Left ventricle myocardium inferior (tissue), 1 donor: ENCODE results near the gene ANK2. TPM values are rescaled to one million over a fixed set of nuclear protein-coding genes. Genes with fewer than 3 reads are reported as not detected.

Experiments
- DNase-seq: peaks from one replicate; pipeline ENCODE4 v3.0.0-alpha.2; 2020
- H3K27ac ChIP-seq: fragments of 200-600 bp; replicated peaks from 2 replicates; pipeline ENCODE4 v1.8.0; 2021
- H3K27me3 ChIP-seq: fragments of 200-600 bp; 2 replicates; pipeline ENCODE4 v1.8.0; 2021; ENCODE audit warnings: low read depth
- H3K36me3 ChIP-seq: fragments of 200-600 bp; 2 replicates; pipeline ENCODE4 v1.8.0; 2021
- H3K4me1 ChIP-seq: fragments of 200-600 bp; 2 replicates; pipeline ENCODE4 v1.8.0; 2021
- H3K4me3 ChIP-seq: fragments of 200-600 bp; 2 replicates; pipeline ENCODE4 v1.8.0; 2021; ENCODE audit warnings: mild to moderate bottlenecking, moderate library complexity
- H3K9me3 ChIP-seq: fragments of 200-600 bp; replicated peaks from 2 replicates; pipeline ENCODE4 v1.8.0; 2021
- intact Hi-C: fragments of 100-400 bp; cut with micrococcal nuclease; formaldehyde crosslinking; loops from one replicate; pipeline ENCODE4 v1.11.0; 2022
- total RNA-seq: library from RNA; stranded (reverse); fragmentation: NEBNext Ultra II Directional; extraction: Animal tissue kit (Norgen Biotek cat#: 25700); gene quantifications from one replicate; pipeline ENCODE4 v1.2.1, GENCODE V29; 2021
- TF ChIP-seq, protein P1 (sequence below): fragments of 200-600 bp; IDR thresholded peaks from 2 replicates; pipeline ENCODE4 v1.8.0; 2021; ENCODE audit warnings: antibody characterized with exemption, mild to moderate bottlenecking, borderline replicate concordance
- donor health status: DM: no; HTN: yes; CAD: no; lungs with severe emphysema.

The ANK2 gene
- total RNA-seq, 1 donor from 2014 or later: 267 TPM

DNA sequence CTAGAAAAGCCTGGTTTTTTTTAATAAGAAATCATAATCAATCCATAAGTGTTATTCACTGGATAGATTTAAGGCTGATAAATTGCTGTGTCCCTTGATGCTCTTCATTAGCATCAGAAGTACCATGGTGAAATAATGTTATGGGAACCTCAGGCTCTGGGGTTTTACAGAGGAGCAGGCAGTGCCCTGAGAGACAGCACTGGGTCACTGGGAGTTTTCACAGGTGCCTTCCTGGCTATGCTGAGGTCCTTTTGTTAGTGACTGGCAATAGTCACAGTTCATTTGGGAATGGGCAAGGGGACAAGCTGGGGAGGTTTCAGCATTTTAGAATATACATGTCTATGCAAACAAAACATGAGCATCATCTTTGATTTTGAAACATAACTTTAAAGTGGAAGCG, 38.6 kb downstream of the ANK2 start:
- no peak for DNase-seq
- Histone ChIP-seq H3K9me3 (no peaks in the 10 kb centered on the region), H3K4me1 (peaks cover 10% of the 10 kb centered on the region), H3K27ac (no peak overlapping the region), H3K4me3 (no peak overlapping the region), H3K27me3 (no peaks in the 10 kb centered on the region), H3K36me3 (no peaks in the 10 kb centered on the region)
- TF ChIP-seq, protein P1, sequence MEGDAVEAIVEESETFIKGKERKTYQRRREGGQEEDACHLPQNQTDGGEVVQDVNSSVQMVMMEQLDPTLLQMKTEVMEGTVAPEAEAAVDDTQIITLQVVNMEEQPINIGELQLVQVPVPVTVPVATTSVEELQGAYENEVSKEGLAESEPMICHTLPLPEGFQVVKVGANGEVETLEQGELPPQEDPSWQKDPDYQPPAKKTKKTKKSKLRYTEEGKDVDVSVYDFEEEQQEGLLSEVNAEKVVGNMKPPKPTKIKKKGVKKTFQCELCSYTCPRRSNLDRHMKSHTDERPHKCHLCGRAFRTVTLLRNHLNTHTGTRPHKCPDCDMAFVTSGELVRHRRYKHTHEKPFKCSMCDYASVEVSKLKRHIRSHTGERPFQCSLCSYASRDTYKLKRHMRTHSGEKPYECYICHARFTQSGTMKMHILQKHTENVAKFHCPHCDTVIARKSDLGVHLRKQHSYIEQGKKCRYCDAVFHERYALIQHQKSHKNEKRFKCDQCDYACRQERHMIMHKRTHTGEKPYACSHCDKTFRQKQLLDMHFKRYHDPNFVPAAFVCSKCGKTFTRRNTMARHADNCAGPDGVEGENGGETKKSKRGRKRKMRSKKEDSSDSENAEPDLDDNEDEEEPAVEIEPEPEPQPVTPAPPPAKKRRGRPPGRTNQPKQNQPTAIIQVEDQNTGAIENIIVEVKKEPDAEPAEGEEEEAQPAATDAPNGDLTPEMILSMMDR: no peak
- intact Hi-C loops: no loop called here

DNA sequence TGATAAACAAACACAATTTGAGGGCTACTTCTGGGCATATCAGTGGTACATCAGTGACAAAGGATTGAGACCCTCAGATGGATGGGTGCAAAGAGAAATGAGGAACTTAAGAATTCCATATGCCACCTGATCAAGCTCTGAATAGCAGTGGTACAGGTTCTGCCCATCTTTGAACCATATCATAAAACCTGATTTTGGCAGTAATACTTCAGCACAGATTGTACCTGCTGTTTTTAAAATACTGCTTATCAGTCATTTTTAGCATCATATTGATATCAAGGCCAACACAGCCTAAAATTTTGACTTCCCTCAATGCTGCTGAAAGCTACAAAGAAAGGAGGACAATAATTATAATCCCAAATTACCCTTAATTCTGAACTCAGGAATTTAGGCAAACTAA, 41.5 kb downstream of the ANK2 start:
- no peak overlapping the region for H3K27ac ChIP-seq
- H3K27me3 ChIP-seq: no peaks in the 10 kb centered on the region
- intact Hi-C loops: no loop called here
- TF ChIP-seq, protein P1: no peak
- H3K4me3 ChIP-seq: no peak overlapping the region
- no peaks in the 10 kb centered on the region for H3K36me3 ChIP-seq
- no peaks in the 10 kb centered on the region for H3K9me3 ChIP-seq
- peaks cover 10% of the 10 kb centered on the region for H3K4me1 ChIP-seq
- no peak for DNase-seq

DNA sequence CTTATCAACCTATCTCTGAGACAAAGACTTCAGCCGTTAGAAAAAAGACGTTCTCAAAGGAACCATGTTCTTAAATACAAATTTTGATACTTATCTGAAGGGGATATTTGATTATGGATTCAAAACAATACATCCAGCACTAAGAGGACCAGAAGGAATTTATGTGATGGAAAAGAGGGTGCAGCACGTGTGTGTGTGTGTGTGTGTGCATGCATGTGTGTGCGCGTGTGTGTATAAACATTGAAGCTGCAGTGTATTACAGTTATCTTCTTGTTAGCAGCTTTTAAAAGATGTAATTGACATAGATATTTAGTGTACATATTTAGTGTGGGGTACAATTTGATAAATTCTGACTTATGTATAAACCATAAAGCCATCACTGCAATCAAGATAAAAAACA, 44.9 kb downstream of the ANK2 start:
- intact Hi-C loops: no loop called here
- no peak for DNase-seq
- no peak overlapping the region for H3K4me3 ChIP-seq
- H3K27me3 ChIP-seq: no peaks in the 10 kb centered on the region
- H3K9me3 ChIP-seq: no peaks in the 10 kb centered on the region
- H3K27ac ChIP-seq: no peak overlapping the region
- no peaks in the 10 kb centered on the region for H3K36me3 ChIP-seq
- H3K4me1 ChIP-seq: peaks cover 4% of the 10 kb centered on the region
- TF ChIP-seq, protein P1: no peak

DNA sequence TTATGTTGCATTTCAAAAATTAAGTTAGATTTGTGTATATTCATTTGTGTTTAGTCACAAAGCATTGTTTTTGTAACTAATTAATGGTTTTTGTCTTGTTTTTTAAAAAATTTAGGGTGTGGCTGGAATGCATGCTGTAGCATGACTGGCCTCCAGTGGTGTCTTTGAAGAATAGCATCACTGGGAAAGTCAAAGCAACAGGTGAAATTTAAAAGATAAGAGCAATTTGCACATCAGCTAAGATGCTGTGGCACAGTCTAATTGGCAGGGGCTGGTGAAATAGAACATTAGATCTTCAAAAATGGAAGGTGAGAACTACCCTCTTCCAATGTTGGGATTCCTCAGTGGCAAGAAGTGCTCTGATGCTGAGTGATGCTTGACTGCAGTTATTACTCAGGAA, 45.3 kb downstream of the ANK2 start:
- intact Hi-C loops: no loop called here
- no peaks in the 10 kb centered on the region for H3K27me3 ChIP-seq
- TF ChIP-seq, protein P1: peak; percentile 71
- H3K27ac ChIP-seq: no peak overlapping the region
- no peak for DNase-seq
- H3K9me3 ChIP-seq: no peaks in the 10 kb centered on the region
- no peak overlapping the region for H3K4me3 ChIP-seq
- H3K4me1 ChIP-seq: peaks cover 4% of the 10 kb centered on the region
- H3K36me3 ChIP-seq: no peaks in the 10 kb centered on the region

DNA sequence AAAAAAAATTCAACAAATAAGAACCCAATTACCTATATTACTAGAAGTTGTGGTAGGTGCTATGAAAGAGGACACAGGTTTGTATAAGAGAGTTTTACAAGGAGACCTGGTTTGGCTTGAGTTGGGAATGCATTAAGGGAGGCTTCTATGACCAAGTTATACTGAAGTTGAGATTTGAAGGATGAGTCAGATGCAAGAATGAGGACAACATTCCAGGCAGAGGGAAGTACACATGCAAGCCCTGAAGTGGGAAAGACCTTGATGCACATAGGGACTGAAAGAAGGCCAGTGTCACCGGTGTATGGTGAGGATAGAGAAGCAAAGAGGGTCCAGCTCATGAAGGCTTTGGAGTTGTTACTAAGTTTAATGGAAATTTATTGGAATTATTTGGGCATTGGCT, 52.2 kb downstream of the ANK2 start:
- Histone ChIP-seq H3K4me3 (no peak overlapping the region), H3K36me3 (no peaks in the 10 kb centered on the region), H3K9me3 (no peaks in the 10 kb centered on the region), H3K27ac (no peak overlapping the region), H3K27me3 (no peaks in the 10 kb centered on the region), H3K4me1 (no peaks in the 10 kb centered on the region)
- TF ChIP-seq, protein P1: no peak
- no peak for DNase-seq
- intact Hi-C loops: no loop called here

DNA sequence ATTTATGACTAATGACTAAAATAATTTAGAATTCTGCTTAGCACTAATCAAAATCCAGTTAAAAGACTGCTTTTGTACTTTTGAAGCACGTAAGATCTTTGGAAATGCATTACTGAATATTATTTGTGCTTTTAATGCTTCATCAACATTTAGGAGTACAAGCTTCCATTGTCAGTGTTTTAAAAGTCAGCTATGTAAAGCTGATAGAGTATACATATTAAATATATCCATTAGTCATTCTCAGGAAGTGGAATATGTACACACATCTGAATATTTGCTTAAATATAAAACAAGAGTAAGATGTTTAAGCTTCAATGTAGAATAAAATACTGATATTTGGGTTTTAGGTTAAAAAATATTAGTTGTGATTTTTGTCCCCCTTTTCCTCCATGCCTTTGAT, 54.1 kb downstream of the ANK2 start:
- Histone ChIP-seq H3K4me1 (no peaks in the 10 kb centered on the region), H3K27ac (no peak overlapping the region), H3K4me3 (no peak overlapping the region), H3K36me3 (no peaks in the 10 kb centered on the region), H3K9me3 (no peaks in the 10 kb centered on the region), H3K27me3 (no peaks in the 10 kb centered on the region)
- intact Hi-C loops: no loop called here
- TF ChIP-seq, protein P1: no peak
- DNase-seq: no peak
